OCI-LY1 (cell line): Measurements from ENCODE around the gene ANKH.
A peak's percentile ranks its signal among the peaks of the same experiment; 100 is the strongest.

Experiments used
- CTCF ChIP-seq: fragments of 200-600 bp; sonication (generic), shearing (Covaris generic); IDR thresholded peaks from 2 replicates; pipeline ENCODE4 v1.5.1; 2017; ENCODE audit warnings: mild to moderate bottlenecking, antibody characterized with exemption, low read length, moderate library complexity, mixed read lengths
- EZH2 ChIP-seq: fragments of 200-600 bp; sonication (generic), shearing (Covaris generic); IDR thresholded peaks from 2 replicates; pipeline ENCODE4 v1.8.0; 2017; ENCODE audit warnings: borderline replicate concordance, mixed run types, mild to moderate bottlenecking, antibody characterized with exemption, low read length, moderate library complexity, mixed read lengths

- peak; percentile 97 for TF ChIP-seq CTCF
- TF ChIP-seq EZH2 = no peak
Measured at GRCh38 chr5:14727428-14727865, 144.1 kb downstream of the ANKH start.
